H1 (cell line): ENCODE measurements around the gene PTPN18. TPM values are rescaled to one million over a fixed set of nuclear protein-coding genes. Genes with fewer than 3 reads are reported as not detected.

Experiments used
- CTCF ChIA-PET: fragments of 300-600 bp; sonication (Branson Sonifier 250); formaldehyde crosslinking; loops from one replicate; lab custom pipeline; 2021; ENCODE audit not compliant: partially characterized antibody; lab: Charles Lee
- POLR2A ChIA-PET: fragments of 300-600 bp; sonication (Branson Sonifier 250); formaldehyde crosslinking; loops from one replicate; lab custom pipeline; 2021; ENCODE audit warnings: inconsistent platforms; ENCODE audit not compliant: partially characterized antibody; lab: Charles Lee
- DNase-seq, 2 experiments: peaks; one replicate each; pipeline versions ENCODE4 v3.0.0 to v3.0.0-alpha.2; 2010 to 2022; ENCODE audit warnings: low spot score in 2 of 2, low read depth in 1 of 2, mixed read lengths in 1 of 2
- FAIRE-seq: peaks from 2 replicates; lab custom pipeline; 2011; peaks lifted over from hg19 to GRCh38; lab: Jason Lieb, UNC
- H2AFZ ChIP-seq: 2 replicates; pipeline ENCODE4 v1.8.1; 2012; ENCODE audit warnings: low read length, inconsistent platforms
- H2AK5ac ChIP-seq: 2 replicates; pipeline ENCODE4 v1.6.1; 2013; ENCODE audit warnings: low read depth, low read length
- H2BK120ac ChIP-seq: replicated peaks from 2 replicates; pipeline ENCODE3; 2013; ENCODE audit warnings: low read depth, low read length, inconsistent platforms
- H2BK12ac ChIP-seq: 2 replicates; pipeline ENCODE4 v1.6.1; 2013; ENCODE audit warnings: low read depth, low read length
- H2BK15ac ChIP-seq: 2 replicates; pipeline ENCODE4 v1.6.1; 2013; ENCODE audit warnings: low read length
- H2BK20ac ChIP-seq: 2 replicates; pipeline ENCODE4 v1.6.1; 2013; ENCODE audit warnings: low read length
- H2BK5ac ChIP-seq: 2 replicates; pipeline ENCODE4 v1.6.1; 2013; ENCODE audit warnings: low read depth, low read length
- H3K14ac ChIP-seq: 2 replicates; pipeline ENCODE4 v1.6.1; 2013; ENCODE audit warnings: inconsistent platforms; ENCODE audit not compliant: insufficient read length
- H3K18ac ChIP-seq: 2 replicates; pipeline ENCODE4 v1.6.1; 2013; ENCODE audit warnings: low read length; ENCODE audit errors: extremely low read depth
- H3K23ac ChIP-seq: 2 replicates; pipeline ENCODE4 v1.6.1; 2013; ENCODE audit warnings: inconsistent platforms; ENCODE audit not compliant: insufficient read length
- H3K23me2 ChIP-seq: 2 replicates; pipeline ENCODE4 v1.6.1; 2013; ENCODE audit warnings: low read depth, low read length
- H3K27ac ChIP-seq: 2 replicates; pipeline ENCODE4 v1.6.1; 2011; ENCODE audit warnings: low read depth, low read length, inconsistent platforms
- H3K27me3 ChIP-seq, 4 experiments: replicated peaks in 1 of 4; 1 replicate in 1 of 4; 2 replicates in 3 of 4; pipeline versions ENCODE4 v1.6.1 to v1.8.1; 2011 to 2013; ENCODE audit warnings: low read length in 3 of 4, mild to moderate bottlenecking in 3 of 4, inconsistent platforms in 2 of 4, mixed read lengths in 2 of 4, moderate library complexity in 1 of 4; ENCODE audit not compliant: control insufficient read depth in 3 of 4, insufficient read depth in 3 of 4; ENCODE audit errors: extremely low read depth in 1 of 4
- H3K36me3 ChIP-seq, 4 experiments: 2 replicates each; pipeline versions ENCODE4 v1.6.1 to v1.8.1; 2011 to 2013; ENCODE audit warnings: mild to moderate bottlenecking in 4 of 4, low read length in 3 of 4, moderate library complexity in 2 of 4, control low read depth in 1 of 4, inconsistent platforms in 1 of 4; ENCODE audit not compliant: insufficient read depth in 4 of 4, control insufficient read depth in 2 of 4
- H3K4ac ChIP-seq: replicated peaks from 2 replicates; pipeline ENCODE3; 2013; ENCODE audit warnings: low read length, low read depth, mixed read lengths, inconsistent platforms; ENCODE audit not compliant: insufficient read length
- H3K4me1 ChIP-seq, 4 experiments: replicated peaks in 1 of 4; 1 replicate in 1 of 4; 2 replicates in 3 of 4; pipeline versions ENCODE4 v1.6.1 to v1.8.1; 2011 to 2013; ENCODE audit warnings: low read length in 3 of 4, inconsistent platforms in 2 of 4, mixed read lengths in 1 of 4; ENCODE audit not compliant: insufficient read depth in 4 of 4, control insufficient read depth in 3 of 4
- H3K4me2 ChIP-seq, 2 experiments: 2 replicates each; pipeline versions ENCODE4 v1.6.1 to v1.8.1; 2011 to 2013; ENCODE audit warnings: low read depth in 2 of 2, low read length in 2 of 2, control low read depth in 1 of 2, inconsistent platforms in 1 of 2, mild to moderate bottlenecking in 1 of 2; ENCODE audit not compliant: insufficient read depth in 1 of 2
- H3K4me3 ChIP-seq, 4 experiments: fragments of 200-600, 300-600 bp in 1 of 4; sonication (generic), shearing (Covaris generic), sonication (Bioruptor Twin) in 1 of 4; 2 replicates each; pipeline versions ENCODE4 v1.5.1 to v1.8.1; 2011 to 2016; ENCODE audit warnings: low read length in 4 of 4, low read depth in 3 of 4, control low read depth in 2 of 4, inconsistent platforms in 2 of 4, mild to moderate bottlenecking in 2 of 4, mixed read lengths in 1 of 4, moderate library complexity in 1 of 4; ENCODE audit not compliant: insufficient read depth in 2 of 4; ENCODE audit errors: extremely low read depth in 1 of 4
- H3K56ac ChIP-seq: replicated peaks from 2 replicates; pipeline ENCODE3; 2013; ENCODE audit warnings: low read depth, mild to moderate bottlenecking, mixed read lengths, low read length, inconsistent platforms; ENCODE audit not compliant: insufficient read length
- H3K79me1 ChIP-seq: 2 replicates; pipeline ENCODE4 v1.6.1; 2013; ENCODE audit warnings: low read depth, low read length, control low read depth
- H3K79me2 ChIP-seq, 2 experiments: 2 replicates each; pipeline versions ENCODE4 v1.6.1 to v1.8.1; 2012 to 2013; ENCODE audit warnings: low read length in 2 of 2, mild to moderate bottlenecking in 2 of 2, inconsistent platforms in 1 of 2; ENCODE audit not compliant: insufficient read depth in 2 of 2, control insufficient read depth in 1 of 2
- H3K9ac ChIP-seq, 4 experiments: replicated peaks in 1 of 4; 1 replicate in 1 of 4; 2 replicates in 3 of 4; pipeline versions ENCODE4 v1.6.1 to v1.8.1; 2011 to 2013; ENCODE audit warnings: low read depth in 3 of 4, low read length in 3 of 4, control low read depth in 2 of 4, mild to moderate bottlenecking in 2 of 4, moderate library complexity in 2 of 4, inconsistent platforms in 1 of 4; ENCODE audit errors: extremely low read depth in 1 of 4
- H3K9me3 ChIP-seq, 2 experiments: 2 replicates each; pipeline versions ENCODE4 v1.6.1 to v1.8.1; 2012 to 2013; ENCODE audit warnings: mild to moderate bottlenecking in 2 of 2, moderate library complexity in 2 of 2, control low read depth in 1 of 2, inconsistent platforms in 1 of 2, low read depth in 1 of 2, low read length in 1 of 2, mixed read lengths in 1 of 2; ENCODE audit not compliant: insufficient read depth in 2 of 2
- H4K20me1 ChIP-seq, 2 experiments: replicated peaks in 1 of 2; 2 replicates each; pipeline versions ENCODE3 to v1.8.1; 2011 to 2013; ENCODE audit warnings: inconsistent platforms in 2 of 2, low read length in 2 of 2, mild to moderate bottlenecking in 1 of 2; ENCODE audit not compliant: insufficient read depth in 2 of 2, control insufficient read depth in 1 of 2
- H4K5ac ChIP-seq: 2 replicates; pipeline ENCODE4 v1.6.1; 2013; ENCODE audit warnings: low read length, low read depth, mixed read lengths, inconsistent platforms; ENCODE audit not compliant: insufficient read length
- H4K8ac ChIP-seq: 2 replicates; pipeline ENCODE4 v1.8.0; 2013; ENCODE audit warnings: mild to moderate bottlenecking, moderate library complexity, low read length, inconsistent platforms; ENCODE audit not compliant: insufficient read depth; ENCODE audit errors: extremely low read depth
- H4K91ac ChIP-seq: replicated peaks from 2 replicates; pipeline ENCODE3; 2013; ENCODE audit warnings: low read length, mixed read lengths, inconsistent platforms; ENCODE audit not compliant: insufficient read length
- ATF3 ChIP-seq: IDR thresholded peaks from 2 replicates; pipeline ENCODE4 v1.6.1; 2011; ENCODE audit warnings: low read depth, mild to moderate bottlenecking, low read length; ENCODE audit not compliant: insufficient read depth
- BRCA1 ChIP-seq: IDR thresholded peaks from 2 replicates; pipeline ENCODE4 v1.6.1; 2012; ENCODE audit warnings: low read depth, low read length, improper control_type of control experiment
- CTBP2 ChIP-seq: IDR thresholded peaks from 2 replicates; pipeline ENCODE4 v1.7.0; 2011; ENCODE audit warnings: borderline replicate concordance, mild to moderate bottlenecking, moderate library complexity, mixed read lengths, low read length; ENCODE audit not compliant: insufficient read depth, insufficient read length
- EP300 ChIP-seq, 2 experiments: IDR thresholded peaks; 1 replicate in 1 of 2; 2 replicates in 1 of 2; pipeline ENCODE4 v1.6.1; 2011 to 2012; ENCODE audit warnings: low read depth in 2 of 2, low read length in 2 of 2, mild to moderate bottlenecking in 2 of 2, borderline replicate concordance in 1 of 2, inconsistent platforms in 1 of 2, moderate library complexity in 1 of 2
- NRF1 ChIP-seq: IDR thresholded peaks from 2 replicates; pipeline ENCODE4 v1.6.1; 2011; ENCODE audit warnings: mild to moderate bottlenecking, low read depth, low read length, improper control_type of control experiment
- PHF8 ChIP-seq: fragments of 200-600 bp; sonication (generic); conservative IDR thresholded peaks from 2 replicates; pipeline ENCODE4 v1.7.1; 2012; ENCODE audit warnings: low read depth, mild to moderate bottlenecking, inconsistent platforms, low read length, moderate library complexity
- SIN3A ChIP-seq, 2 experiments: IDR thresholded peaks in 1 of 2; conservative IDR thresholded peaks in 1 of 2; 2 replicates each; pipeline ENCODE4 v1.6.1; 2011 to 2012; ENCODE audit warnings: low read length in 2 of 2, improper control_type of control experiment in 1 of 2, low read depth in 1 of 2, mild to moderate bottlenecking in 1 of 2
- SP4 ChIP-seq: IDR thresholded peaks from 2 replicates; pipeline ENCODE4 v1.6.1; 2012; ENCODE audit warnings: low read length, inconsistent platforms
- SUZ12 ChIP-seq: fragments of 200-600 bp; sonication (generic); IDR thresholded peaks from 2 replicates; pipeline ENCODE4 v1.6.1; 2012; ENCODE audit warnings: mild to moderate bottlenecking, inconsistent platforms, low read length, moderate library complexity, mixed read lengths
- TBP ChIP-seq: IDR thresholded peaks from 2 replicates; pipeline ENCODE4 v1.6.1; 2011; ENCODE audit warnings: low read depth, low read length, improper control_type of control experiment
- ZNF274 ChIP-seq: IDR thresholded peaks from 2 replicates; pipeline ENCODE4 v1.7.0; 2012; ENCODE audit warnings: low read length, borderline replicate concordance; ENCODE audit errors: extremely low read depth
- WGBS, 2 experiments: shearing (Covaris generic) in 1 of 2; methylation state at CpG; one replicate each; pipeline versions ENCODE4 v1.1.6 to v1.1.7; 2013 to 2015; ENCODE audit warnings: low lambda C conversion rate in 2 of 2, mixed read lengths in 2 of 2, inconsistent platforms in 1 of 2, low coverage in 1 of 2, missing lambda C conversion rate in 1 of 2; ENCODE audit not compliant: insufficient replicate concordance in 2 of 2, insufficient coverage in 1 of 2, insufficient read length in 1 of 2; ENCODE audit errors: extremely low coverage in 1 of 2, missing lambda C conversion rate in 1 of 2; 5-methylcytosine and 5-hydroxymethylcytosine counted together
- polyA plus RNA-seq, 7 experiments: library from polyadenylated mRNA; depleted of rRNA in 3 of 7; stranded (reverse) in 5 of 7; unstranded in 2 of 7; fragments of >200 nt in 5 of 7; fragments of 200-250 nt in 2 of 7; gene quantifications; 1 replicate in 5 of 7; 2 replicates in 1 of 7; 4 replicates in 1 of 7; pipeline versions ENCODE4 v1.2.1 to v1.2.3, GENCODE V29; 2011 to 2013; ENCODE audit warnings: missing spikeins in 2 of 7, mixed read lengths in 2 of 7
- total RNA-seq: library from RNA; stranded (reverse); fragmentation: NEBNext Ultra II Directional; extraction: Animal tissue kit (Norgen Biotek cat#: 25700); gene quantifications from 2 replicates; pipeline ENCODE4 v1.2.1, GENCODE V29; 2021

Gene PTPN18
- total and polyA plus RNA-seq, 2 of the 8 experiments (the other 6 are each of a cell fraction or from before 2014, with no cell fraction given): 13.2 to 14.7 TPM

DNA sequence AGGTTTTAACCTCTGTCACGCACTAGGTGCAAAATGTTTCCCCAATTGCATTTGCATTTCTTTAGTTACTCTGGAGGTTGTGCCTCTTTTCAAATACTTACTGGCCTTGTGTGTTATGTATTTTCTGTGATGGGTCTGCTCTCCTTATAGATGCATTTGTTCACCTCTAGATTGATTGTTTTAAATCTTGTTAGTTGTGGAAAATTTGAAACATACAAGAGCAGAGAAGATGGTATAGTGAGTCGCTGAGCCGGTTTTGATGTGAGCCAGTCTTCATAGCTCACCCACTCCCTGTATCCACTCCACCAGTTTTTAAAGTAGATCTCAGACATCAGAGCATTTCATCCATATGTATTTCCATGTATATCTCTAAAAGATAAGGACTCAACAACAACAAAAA is 6.7 kb upstream of the PTPN18 start:
- Histone ChIP-seq H2BK120ac (no peak overlapping the region), H3K79me1 (peaks cover 7% of the 10 kb centered on the region; the same call in 1 of the 2 replicates), H2AFZ (no peak overlapping the region), H3K23me2 (no peaks in the 10 kb centered on the region), H2BK15ac (no peak overlapping the region), H3K23ac (no peak overlapping the region), H4K8ac (no peak overlapping the region), H2BK12ac (no peak overlapping the region), H4K5ac (no peak overlapping the region), H3K4me1 (no peaks in the 10 kb centered on the region), H2AK5ac (no peak overlapping the region), H3K4me3 (no peak overlapping the region), H4K20me1 (peaks cover 1 to 18% of the 10 kb centered on the region in 2 experiments), H3K27me3 (peaks cover 2 to 10% (median 3%) of the 10 kb centered on the region in 4 experiments; a peak in 4 of 7 replicates), H3K4me2 (no peak overlapping the region), H3K27ac (no peak overlapping the region), H3K18ac (no peak overlapping the region), H3K4ac (no peak overlapping the region), H3K79me2 (peaks cover 0 to 2% of the 10 kb centered on the region in 2 experiments; a peak in 1 of 4 replicates), H3K9me3 (no peaks in the 10 kb centered on the region), H2BK20ac (no peak overlapping the region), H3K36me3 (peaks cover 14 to 40% (median 37%) of the 10 kb centered on the region in 4 experiments), H3K14ac (no peak overlapping the region), H2BK5ac (no peak overlapping the region), H4K91ac (no peak overlapping the region), H3K9ac (no peak overlapping the region), H3K56ac (no peak overlapping the region)
- 77% methylated on average over 3 of the region's 3 CpGs; no CpG with 5 or more reads in 1 of the 2 experiments for WGBS, 2 experiments
- CTCF ChIA-PET: no interaction called here
- TF ChIP-seq NRF1: no peak
- no peak for TF ChIP-seq EP300 (IDR thresholded peaks at IDR 0.05; ENCODE audit: borderline replicate concordance in 1 of 2, low read depth in 2 of 2, low read length in 2 of 2)
- no peak for TF ChIP-seq ATF3
- no peak for TF ChIP-seq ZNF274
- TF ChIP-seq PHF8: no peak
- no peak for TF ChIP-seq SP4
- TF ChIP-seq SIN3A (conservative IDR thresholded peaks at IDR 0.05 in 1 of 2, IDR thresholded peaks at IDR 0.05 in 1 of 2; ENCODE audit: low read depth in 1 of 2, low read length in 2 of 2): no peak
- no peak for TF ChIP-seq BRCA1
- TF ChIP-seq SUZ12: no peak
- no peak for TF ChIP-seq TBP
- no peak for TF ChIP-seq CTBP2
- DNase-seq: no peak
- POLR2A ChIA-PET: interaction anchor here (8.7 kb wide), 1 partner anchor 6 kb away, joined by 72 read pairs; the partner anchor contains the start of gene IMP4
- no peak for FAIRE-seq
